Lung (tissue), 12 donors: ENCODE data around the gene CENPP. TPM values are rescaled to one million over a fixed set of nuclear protein-coding genes. Genes with fewer than 3 reads are reported as not detected.

ENCODE experiments used
- ATAC-seq: fragments of 200-7000 bp; cut with Tn5 transposase; one replicate; pipeline ENCODE4 v1.9.1; 2020; ENCODE audit warnings: moderate number of reproducible peaks; ENCODE audit not compliant: insufficient read depth, low FRiP score
- DNase-seq, 3 donors: peaks; one replicate each; pipeline ENCODE4 v3.0.0-alpha.2; 2013 to 2017
- H3K27ac ChIP-seq, 2 donors: one replicate each; pipeline ENCODE4 v1.5.1; 2013; ENCODE audit warnings: mild to moderate bottlenecking in 2 of 2, moderate library complexity in 2 of 2, control low read depth in 1 of 2, inconsistent platforms in 1 of 2, low read depth in 1 of 2, low read length in 1 of 2
- H3K27me3 ChIP-seq, 3 donors: one replicate each; pipeline ENCODE4 v1.5.1; 2013; ENCODE audit warnings: low read length in 2 of 3; ENCODE audit not compliant: control insufficient read depth in 3 of 3, insufficient read depth in 3 of 3
- H3K36me3 ChIP-seq, 4 donors: one replicate each; pipeline ENCODE4 v1.5.1; 2013; ENCODE audit warnings: low read length in 4 of 4, mild to moderate bottlenecking in 1 of 4, moderate library complexity in 1 of 4; ENCODE audit not compliant: control insufficient read depth in 4 of 4, insufficient read depth in 4 of 4
- H3K4me1 ChIP-seq, 5 donors: one replicate each; pipeline ENCODE4 v1.5.1; 2013; ENCODE audit warnings: low read length in 5 of 5, mild to moderate bottlenecking in 2 of 5, moderate library complexity in 1 of 5; ENCODE audit not compliant: control insufficient read depth in 5 of 5, insufficient read depth in 5 of 5
- H3K4me3 ChIP-seq: one replicate; pipeline ENCODE4 v1.5.1; 2013; ENCODE audit warnings: mild to moderate bottlenecking, control low read depth, moderate library complexity
- H3K9ac ChIP-seq, 2 donors: one replicate each; pipeline ENCODE4 v1.5.1; 2013; ENCODE audit warnings: low read length in 2 of 2, control low read depth in 1 of 2; ENCODE audit not compliant: insufficient read depth in 1 of 2
- H3K9me3 ChIP-seq, 4 donors: one replicate each; pipeline ENCODE4 v1.5.1; 2013; ENCODE audit warnings: low read length in 3 of 4, mild to moderate bottlenecking in 1 of 4, moderate library complexity in 1 of 4; ENCODE audit not compliant: control insufficient read depth in 4 of 4, insufficient read depth in 3 of 4
- CTCF ChIP-seq: IDR thresholded peaks from 2 replicates; pipeline ENCODE4 v1.5.1; 2012; ENCODE audit warnings: mild to moderate bottlenecking; ENCODE audit errors: control extremely low read depth, extremely low read depth
- WGBS, 2 donors: extraction: QIAGEN DNeasy Blood & Tissue Kit; methylation state at CpG; one replicate each; pipeline ENCODE4 v1.1.7; 2013; 5-methylcytosine and 5-hydroxymethylcytosine counted together
- polyA plus RNA-seq, 2 donors: library from polyadenylated mRNA; stranded (reverse); fragments of 200-250 nt; gene quantifications; one replicate each; pipeline ENCODE4 v1.2.1, GENCODE V29; 2013
- total RNA-seq, 2 donors: library from RNA; depleted of rRNA in 1 of 2; stranded (reverse); fragments of >200 nt in 1 of 2; gene quantifications; one replicate each; pipeline ENCODE4 v1.2.1, GENCODE V29; 2014 to 2021
- donor health status: control.
- donor health status: control.
- donor health status: Bipolar disorder and iron deficiency.
- donor health status: healthy.
- donor health status: DM: yes; HTN: yes; CAD: no.

CENPP gene
- total and polyA plus RNA-seq, 4 donors, result 1.2 to 11.8 (median 2.9) TPM

DNA sequence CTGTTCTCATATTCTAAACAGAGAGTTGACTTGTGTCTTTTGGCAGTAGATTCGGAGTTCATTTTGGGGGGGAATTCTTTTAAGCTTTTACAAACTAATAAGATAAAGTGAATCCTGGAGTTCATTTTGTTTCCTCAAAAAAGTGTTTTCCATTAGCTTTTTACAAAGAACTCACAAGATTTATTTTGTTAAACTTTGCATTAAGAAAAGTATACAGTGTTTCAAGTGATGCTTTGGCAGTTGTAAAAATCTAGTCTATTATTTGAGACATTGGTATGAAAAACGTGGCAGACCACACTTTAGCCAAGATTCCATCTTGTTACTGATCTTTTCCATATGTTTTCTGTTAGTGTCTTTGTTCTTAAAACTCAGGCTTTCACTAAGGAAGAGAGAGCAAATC lies 99.7 kb downstream of the CENPP start:
- Histone ChIP-seq H3K27me3 (no peaks in the 10 kb centered on the region), H3K9me3 (no peaks in the 10 kb centered on the region), H3K9ac (peak overlapping the region in 1 of 2 donors; percentile 72), H3K4me1 (peaks cover 0 to 45% (median 9%) of the 10 kb centered on the region in 5 donors), H3K4me3 (no peak overlapping the region), H3K27ac (no peak overlapping the region), H3K36me3 (no peaks in the 10 kb centered on the region)
- DNase-seq, result peak; percentile 47 to 98 (median 98)
- 56 to 83% methylated on average over 2 of the region's 2 CpGs for WGBS, 2 donors
- TF ChIP-seq CTCF, result no peak
- ATAC-seq, result no peak

DNA sequence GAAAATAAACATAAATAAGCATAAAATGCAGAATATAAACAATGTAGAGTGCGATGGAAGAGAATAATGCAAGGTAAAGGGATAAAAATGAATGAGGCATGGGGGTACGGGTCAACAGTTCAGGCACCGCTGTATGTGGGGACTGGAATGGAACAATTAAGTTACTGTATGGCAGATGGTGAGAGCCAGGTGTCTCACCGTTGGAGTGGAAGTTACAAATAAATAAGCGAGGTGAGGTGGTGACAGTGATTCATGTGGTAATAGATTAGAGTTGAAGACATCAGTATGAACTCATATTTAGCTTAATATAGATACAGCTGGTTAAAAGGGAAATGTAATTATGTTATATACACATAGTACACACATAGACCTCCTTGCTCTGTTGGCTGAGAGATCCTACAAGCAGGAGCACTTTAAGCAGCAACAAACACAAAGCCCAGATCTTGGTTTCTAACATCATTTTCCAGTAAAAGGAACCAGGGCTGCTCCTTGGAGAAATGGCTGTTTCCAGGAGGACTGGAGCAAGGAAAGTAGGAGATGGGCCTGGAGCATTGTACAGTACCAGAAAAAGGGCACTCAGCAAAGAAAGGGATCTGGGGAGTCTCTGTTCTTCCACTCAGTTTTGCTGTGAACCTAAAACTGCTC lies 100.9 kb downstream of the CENPP start:
- 78 to 80% methylated on average over 5 of the region's 5 CpGs for WGBS, 2 donors
- no peaks in the 10 kb centered on the region for H3K36me3 ChIP-seq
- peak in 2 of 3 donors; percentile 52 to 54 for DNase-seq
- H3K27ac ChIP-seq, result no peak overlapping the region
- no peaks in the 10 kb centered on the region for H3K9me3 ChIP-seq
- peak overlapping the region in 1 of 2 donors; percentile 72 for H3K9ac ChIP-seq
- peaks cover 0 to 45% (median 9%) of the 10 kb centered on the region in 5 donors for H3K4me1 ChIP-seq
- no peak overlapping the region for H3K4me3 ChIP-seq
- no peak for TF ChIP-seq CTCF
- no peak for ATAC-seq
- no peaks in the 10 kb centered on the region for H3K27me3 ChIP-seq

DNA sequence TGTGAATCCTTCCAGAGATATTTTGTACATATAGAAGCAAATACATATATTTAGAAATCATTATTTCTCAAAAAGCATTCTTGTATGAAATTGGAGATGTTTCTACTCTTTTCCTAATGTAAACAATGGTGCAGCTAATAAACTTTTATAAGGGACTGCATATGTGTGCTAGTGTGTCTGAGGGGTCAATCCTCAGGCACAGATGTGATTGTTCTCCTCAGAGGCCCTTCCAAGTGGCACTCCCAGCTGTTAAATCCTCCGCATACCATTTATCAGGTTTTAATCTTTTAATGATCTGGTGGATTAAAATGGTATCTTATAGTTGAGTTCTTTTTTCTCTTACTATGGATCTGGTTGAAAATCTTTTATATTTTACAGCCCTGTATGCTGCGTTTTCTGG lies 104.1 kb downstream of the CENPP start:
- Histone ChIP-seq H3K27me3 (no peaks in the 10 kb centered on the region), H3K9ac (no peak overlapping the region), H3K4me1 (peaks cover 0 to 27% (median 9%) of the 10 kb centered on the region in 5 donors), H3K4me3 (no peak overlapping the region), H3K36me3 (no peaks in the 10 kb centered on the region), H3K27ac (no peak overlapping the region), H3K9me3 (no peaks in the 10 kb centered on the region)
- no peak for TF ChIP-seq CTCF
- ATAC-seq, result no peak
- peak in 2 of 3 donors; percentile 31 to 59 for DNase-seq
- WGBS, 2 donors, result 69 to 71% methylated on average over 2 of the region's 2 CpGs
